Lower lobe of right lung (tissue), 2 donors: ENCODE data around the gene DCC. TPM values are rescaled to one million over a fixed set of nuclear protein-coding genes. Genes with fewer than 3 reads are reported as not detected.

ENCODE experiments used
- ATAC-seq, 2 donors: fragments of 200-7000 bp; cut with Tn5 transposase; one replicate each; pipeline ENCODE4 v1.9.1; 2020 to 2022; ENCODE audit warnings: mild to moderate bottlenecking in 2 of 2, moderate library complexity in 2 of 2
- DNase-seq: peaks from one replicate; pipeline ENCODE4 v3.0.0-alpha.2; 2020
- H3K27ac ChIP-seq: fragments of 200-600 bp; one replicate; pipeline ENCODE4 v1.8.0; 2022
- H3K27me3 ChIP-seq: fragments of 200-600 bp; one replicate; pipeline ENCODE4 v1.8.0; 2022; ENCODE audit warnings: low read depth
- H3K36me3 ChIP-seq: fragments of 200-600 bp; one replicate; pipeline ENCODE4 v1.8.0; 2022; ENCODE audit warnings: mild to moderate bottlenecking
- H3K4me1 ChIP-seq: fragments of 200-600 bp; one replicate; pipeline ENCODE4 v1.8.0; 2022
- H3K4me3 ChIP-seq: fragments of 200-600 bp; one replicate; pipeline ENCODE4 v1.8.0; 2022; ENCODE audit warnings: mild to moderate bottlenecking
- H3K9me3 ChIP-seq: fragments of 200-600 bp; one replicate; pipeline ENCODE4 v1.8.0; 2022
- CTCF ChIP-seq: fragments of 200-600 bp; IDR thresholded peaks from one replicate; pipeline ENCODE4 v1.8.0; 2022; ENCODE audit warnings: antibody characterized with exemption, mild to moderate bottlenecking
- intact Hi-C: fragments of 100-400 bp; cut with DNase I; formaldehyde crosslinking; loops from one replicate; pipeline ENCODE4 v1.11.0; 2022
- total RNA-seq: library from RNA; stranded (reverse); fragmentation: NEBNext Ultra II Directional; extraction: Animal tissue kit (Norgen Biotek cat#: 25700); gene quantifications from one replicate; pipeline ENCODE4 v1.2.1, GENCODE V29; 2021
- donor health status: DM: no; HTN: yes; CAD: no; lungs with severe emphysema.

The DCC gene
- total RNA-seq, 1 donor from 2014 or later = 4.5 TPM

GRCh38 chr18:53521068-53521467 lies 1181.1 kb downstream of the DCC start:
- H3K4me1 ChIP-seq = no peaks in the 10 kb centered on the region
- no peak overlapping the region for H3K27ac ChIP-seq
- H3K36me3 ChIP-seq = no peaks in the 10 kb centered on the region
- no peaks in the 10 kb centered on the region for H3K9me3 ChIP-seq
- H3K4me3 ChIP-seq = no peak overlapping the region
- no peak for TF ChIP-seq CTCF
- DNase-seq = no peak
- no peak for ATAC-seq
- intact Hi-C loops = no loop called here
- H3K27me3 ChIP-seq = no peaks in the 10 kb centered on the region

- Histone ChIP-seq H3K4me1 (no peaks in the 10 kb centered on the region), H3K4me3 (no peak overlapping the region), H3K27me3 (no peaks in the 10 kb centered on the region), H3K9me3 (no peaks in the 10 kb centered on the region), H3K36me3 (no peaks in the 10 kb centered on the region), H3K27ac (no peak overlapping the region)
- TF ChIP-seq CTCF = no peak
- intact Hi-C loops = no loop called here
- no peak for ATAC-seq
- DNase-seq = no peak
Measured at GRCh38 chr18:53526101-53526870, 1186.3 kb downstream of the DCC start.

GRCh38 chr18:53527365-53527764 lies 1187.4 kb downstream of the DCC start:
- no peaks in the 10 kb centered on the region for H3K27me3 ChIP-seq
- no peak for TF ChIP-seq CTCF
- H3K36me3 ChIP-seq = no peaks in the 10 kb centered on the region
- DNase-seq (no peak), ATAC-seq (no peak)
- H3K27ac ChIP-seq = no peak overlapping the region
- H3K9me3 ChIP-seq = no peaks in the 10 kb centered on the region
- intact Hi-C loops = no loop called here
- H3K4me1 ChIP-seq = no peaks in the 10 kb centered on the region
- no peak overlapping the region for H3K4me3 ChIP-seq

- no peaks in the 10 kb centered on the region for H3K27me3 ChIP-seq
- no peak overlapping the region for H3K4me3 ChIP-seq
- ATAC-seq (no peak), DNase-seq (no peak)
- H3K9me3 ChIP-seq = no peaks in the 10 kb centered on the region
- TF ChIP-seq CTCF = no peak
- no peaks in the 10 kb centered on the region for H3K36me3 ChIP-seq
- no peaks in the 10 kb centered on the region for H3K4me1 ChIP-seq
- intact Hi-C loops = no loop called here
- no peak overlapping the region for H3K27ac ChIP-seq
Measured at GRCh38 chr18:53531187-53531586, 1191.2 kb downstream of the DCC start.

GRCh38 chr18:53531896-53532295 lies 1191.9 kb downstream of the DCC start:
- H3K4me3 ChIP-seq = no peak overlapping the region
- no peaks in the 10 kb centered on the region for H3K36me3 ChIP-seq
- intact Hi-C loops = no loop called here
- H3K27ac ChIP-seq = no peak overlapping the region
- TF ChIP-seq CTCF = no peak
- H3K27me3 ChIP-seq = no peaks in the 10 kb centered on the region
- ATAC-seq (no peak), DNase-seq (no peak)
- no peaks in the 10 kb centered on the region for H3K9me3 ChIP-seq
- H3K4me1 ChIP-seq = no peaks in the 10 kb centered on the region
